ENCODE results near the gene MGAT4C. TPM values are rescaled to one million over a fixed set of nuclear protein-coding genes. Genes with fewer than 3 reads are reported as not detected.
A peak's percentile ranks its signal among the peaks of the same experiment; 100 is the strongest.

The MGAT4C gene
- total and polyA plus RNA-seq, 8 donors: 0.20 to 2.7 (median 0.86) TPM

GRCh38 chr12:86052921-86053320, 203.3 kb downstream of the MGAT4C start:
- Histone ChIP-seq H3K36me3 (no peaks in the 10 kb centered on the region), H3K4me1 (no peaks in the 10 kb centered on the region), H3K27me3 (no peaks in the 10 kb centered on the region), H3K9me3 (no peaks in the 10 kb centered on the region), H3K27ac (no peak overlapping the region), H3K4me3 (no peak overlapping the region)
- ATAC-seq (no peak), DNase-seq (no peak)
- intact Hi-C loops (cut with DNase I): no loop called here
- no peak for TF ChIP-seq CTCF (IDR thresholded peaks at IDR 0.05)

- TF ChIP-seq CTCF (IDR thresholded peaks at IDR 0.05): no peak
- no peak overlapping the region for H3K4me3 ChIP-seq
- H3K27ac ChIP-seq: no peak overlapping the region
- intact Hi-C loops (cut with DNase I): no loop called here
- no peaks in the 10 kb centered on the region for H3K9me3 ChIP-seq
- H3K4me1 ChIP-seq: no peaks in the 10 kb centered on the region
- H3K27me3 ChIP-seq: no peaks in the 10 kb centered on the region
- H3K36me3 ChIP-seq: no peaks in the 10 kb centered on the region
- DNase-seq (no peak), ATAC-seq (no peak)
Observed at GRCh38 chr12:86050010-86050409, 206.2 kb downstream of the MGAT4C start.

- Histone ChIP-seq H3K27ac (no peak overlapping the region), H3K4me3 (no peak overlapping the region), H3K36me3 (no peaks in the 10 kb centered on the region), H3K9me3 (peaks cover 0 to 31% of the 10 kb centered on the region in 2 donors), H3K4me1 (no peaks in the 10 kb centered on the region), H3K27me3 (no peaks in the 10 kb centered on the region)
- no peak for TF ChIP-seq CTCF (IDR thresholded peaks at IDR 0.05)
- ATAC-seq: no peak
- intact Hi-C loops (cut with DNase I): no loop called here
- peak in 1 of 4 donors; percentile 25 for DNase-seq
Observed at GRCh38 chr12:86044396-86044795, 211.8 kb downstream of the MGAT4C start.

GRCh38 chr12:86042062-86042461, 214.1 kb downstream of the MGAT4C start:
- ATAC-seq (no peak), DNase-seq (no peak)
- intact Hi-C loops (cut with DNase I): no loop called here

GRCh38 chr12:86018361-86018760, 237.8 kb downstream of the MGAT4C start:
- Histone ChIP-seq H3K9me3 (peaks cover 0 to 2% of the 10 kb centered on the region in 2 donors), H3K36me3 (no peaks in the 10 kb centered on the region), H3K4me1 (no peaks in the 10 kb centered on the region), H3K27ac (no peak overlapping the region), H3K4me3 (no peak overlapping the region), H3K27me3 (no peaks in the 10 kb centered on the region)
- no peak for DNase-seq
- intact Hi-C loops (cut with DNase I): no loop called here
- TF ChIP-seq CTCF (IDR thresholded peaks at IDR 0.05): no peak
- no peak for ATAC-seq

More at GRCh38 chr12:86042062-86042461, 214.1 kb downstream of the MGAT4C start:
- Histone ChIP-seq H3K4me3 (no peak overlapping the region), H3K27me3 (no peaks in the 10 kb centered on the region), H3K9me3 (peaks cover 0 to 52% of the 10 kb centered on the region in 2 donors), H3K36me3 (no peaks in the 10 kb centered on the region), H3K27ac (no peak overlapping the region), H3K4me1 (no peaks in the 10 kb centered on the region)
- TF ChIP-seq CTCF (IDR thresholded peaks at IDR 0.05): no peak
